PFSK-1 (cell line): ENCODE data around the gene SP6.

ENCODE experiments used
- FOXP2 ChIP-seq: optimal IDR thresholded peaks from 2 replicates; pipeline ENCODE3; 2011; ENCODE audit warnings: borderline replicate concordance, control low read depth, inconsistent platforms; ENCODE audit not compliant: insufficient read depth; ENCODE audit errors: extremely low read length, extremely low read depth
- POLR2AphosphoS5 ChIP-seq: IDR thresholded peaks from 2 replicates; pipeline ENCODE4 v1.6.1; 2012; ENCODE audit warnings: low read depth, mild to moderate bottlenecking, control low read depth, low read length, moderate library complexity
- REST ChIP-seq, 2 experiments: IDR thresholded peaks; 2 replicates each; pipeline versions ENCODE4 v1.6.1 to v1.8.0; 2011 to 2012; ENCODE audit warnings: low read depth in 2 of 2, low read length in 2 of 2, control low read depth in 1 of 2, inconsistent platforms in 1 of 2, mild to moderate bottlenecking in 1 of 2, moderate library complexity in 1 of 2; ENCODE audit not compliant: insufficient read depth in 1 of 2
- SIN3A ChIP-seq: IDR thresholded peaks from 2 replicates; pipeline ENCODE4 v1.6.1; 2012; ENCODE audit warnings: mild to moderate bottlenecking, low read length, moderate library complexity, borderline replicate concordance; ENCODE audit not compliant: insufficient read depth
- TAF1 ChIP-seq: IDR thresholded peaks from 2 replicates; pipeline ENCODE4 v1.6.1; 2012; ENCODE audit warnings: low read length, control low read depth, borderline replicate concordance; ENCODE audit not compliant: insufficient read depth

Gene SP6

GRCh38 chr17:47811709-47812108 is 39.3 kb downstream of the SP6 start:
- no peak for TF ChIP-seq REST (IDR thresholded peaks at IDR 0.05; ENCODE audit: insufficient read depth in 1 of 2, low read depth in 2 of 2, low read length in 2 of 2)
- no peak for TF ChIP-seq FOXP2

GRCh38 chr17:47810901-47811635 is 39.9 kb downstream of the SP6 start:
- TF ChIP-seq SIN3A (no peak), POLR2AphosphoS5 (no peak), REST (IDR thresholded peaks at IDR 0.05; ENCODE audit: insufficient read depth in 1 of 2, low read depth in 2 of 2, low read length in 2 of 2) (no peak), FOXP2 (no peak), TAF1 (no peak)

- TF ChIP-seq POLR2AphosphoS5 (no peak), REST (IDR thresholded peaks at IDR 0.05; ENCODE audit: insufficient read depth in 1 of 2, low read depth in 2 of 2, low read length in 2 of 2) (no peak), FOXP2 (no peak), TAF1 (no peak), SIN3A (no peak)
These were observed 40.7 kb downstream of the SP6 start for GRCh38 chr17:47810200-47810821.

GRCh38 chr17:47808830-47809480 is 42.0 kb downstream of the SP6 start:
- no peak for TF ChIP-seq FOXP2
- TF ChIP-seq TAF1: no peak
- TF ChIP-seq POLR2AphosphoS5: no peak
- no peak for TF ChIP-seq REST (IDR thresholded peaks at IDR 0.05; ENCODE audit: insufficient read depth in 1 of 2, low read depth in 2 of 2, low read length in 2 of 2)
- no peak for TF ChIP-seq SIN3A
